ENCODE measurements around the gene MOCS1.

The MOCS1 gene

DNA sequence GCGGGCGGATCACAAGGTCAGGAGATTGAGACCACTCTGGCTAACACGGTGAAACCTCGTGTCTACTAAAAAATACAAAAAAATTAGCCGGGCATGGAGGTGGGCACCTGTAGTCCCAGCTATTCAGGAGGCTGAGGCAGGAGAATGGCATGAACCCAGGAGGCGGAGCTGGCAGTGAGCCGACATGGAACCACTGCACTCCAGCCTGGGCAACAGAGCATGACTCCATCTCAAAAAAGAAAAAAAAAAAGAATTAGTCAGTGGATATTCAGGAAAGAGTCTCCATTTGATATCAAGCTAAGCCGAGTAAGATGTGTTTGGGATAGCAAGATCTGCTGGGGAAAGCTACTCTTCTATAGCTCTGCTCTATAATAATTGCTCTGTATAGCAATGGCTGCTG lies 41.0 kb downstream of the MOCS1 start:
- DNase-seq: no peak
- no peak overlapping the region for H3K23ac ChIP-seq (ENCODE audit: low read length)
- H2BK120ac ChIP-seq (ENCODE audit: insufficient read depth, low read length, poor library complexity): no peak overlapping the region
- no peaks in the 10 kb centered on the region for H3K9me3 ChIP-seq (ENCODE audit: insufficient read depth, low read depth, low read length)
- no peaks in the 10 kb centered on the region for H3K79me2 ChIP-seq (ENCODE audit: control insufficient read depth, insufficient read depth, low read length, poor library complexity)
- H4K8ac ChIP-seq (ENCODE audit: low read depth, low read length): no peak overlapping the region
- H4K91ac ChIP-seq (ENCODE audit: low read depth, low read length): no peak overlapping the region
- no peak overlapping the region for H3K18ac ChIP-seq (ENCODE audit: low read length)
- H3K4me3 ChIP-seq (ENCODE audit: low read depth, low read length): no peak overlapping the region
- no peak overlapping the region for H3K14ac ChIP-seq (ENCODE audit: low read length)
- H3K4ac ChIP-seq (ENCODE audit: low read depth, low read length): no peak overlapping the region
- no peak overlapping the region for H3K4me2 ChIP-seq (ENCODE audit: low read length)
- no peak overlapping the region for H2AFZ ChIP-seq (ENCODE audit: insufficient read depth, low read length, poor library complexity)
- no peak overlapping the region for H3K9ac ChIP-seq (ENCODE audit: low read length)
- no peak overlapping the region for H2BK12ac ChIP-seq (ENCODE audit: low read length)
- H3K79me1 ChIP-seq (ENCODE audit: low read length): peaks cover 4% of the 10 kb centered on the region
- H3K27ac ChIP-seq (ENCODE audit: low read depth, low read length): no peak overlapping the region
- H3K27me3 ChIP-seq (ENCODE audit: insufficient read depth, low read length): no peaks in the 10 kb centered on the region
- no peak overlapping the region for H4K12ac ChIP-seq (ENCODE audit: low read depth, low read length)
- H3K4me1 ChIP-seq (ENCODE audit: control insufficient read depth in 1 of 2, insufficient read depth in 2 of 2, low read length in 2 of 2): peaks cover 4% of the 10 kb centered on the region in 2 experiments
- H2AK5ac ChIP-seq (ENCODE audit: low read length): no peak overlapping the region
- peaks cover 5% of the 10 kb centered on the region in 2 experiments for H3K36me3 ChIP-seq (ENCODE audit: control insufficient read depth in 1 of 2, insufficient read depth in 2 of 2, low read length in 2 of 2)
- no CpG with 5 or more reads among the region's 8 CpGs for WGBS (ENCODE audit: extremely low coverage, insufficient coverage, insufficient read length)
- no peak overlapping the region for H2BK5ac ChIP-seq (ENCODE audit: low read depth, low read length, poor library complexity)

DNA sequence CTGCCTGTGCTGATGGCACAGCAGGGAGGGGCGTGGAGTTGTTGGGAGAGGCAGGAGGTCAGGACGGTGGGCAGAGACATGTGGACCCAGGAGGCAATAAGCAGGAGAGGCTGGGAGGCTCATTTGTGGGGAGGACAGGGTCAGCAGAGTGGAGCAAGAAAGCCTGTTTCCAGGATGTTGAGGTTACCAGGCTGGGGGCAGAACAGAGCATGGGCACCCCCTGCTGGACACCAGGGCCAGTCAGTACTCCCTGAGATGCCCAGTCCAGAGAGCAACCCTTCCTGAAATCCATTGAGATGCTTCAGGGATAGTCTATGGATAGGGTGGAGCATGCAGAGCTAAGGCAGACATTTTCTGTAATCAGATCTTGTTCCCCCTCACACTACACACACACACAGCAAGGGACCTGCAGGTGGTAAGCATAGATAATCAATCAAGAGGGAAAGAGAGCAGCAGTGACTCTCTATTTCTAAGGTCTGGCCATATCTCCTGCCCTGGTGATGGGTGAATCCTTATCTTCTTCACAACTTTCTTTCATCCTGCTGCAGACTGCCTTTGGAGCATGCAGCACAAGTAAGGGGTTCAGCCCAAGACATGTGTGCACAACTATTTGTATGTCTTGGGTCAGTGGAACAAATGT lies 41.7 kb downstream of the MOCS1 start:
- Histone ChIP-seq H2AK5ac (ENCODE audit: low read length) (no peak overlapping the region), H3K4me2 (ENCODE audit: low read length) (no peak overlapping the region), H2BK12ac (ENCODE audit: low read length) (no peak overlapping the region), H4K12ac (ENCODE audit: low read depth, low read length) (no peak overlapping the region), H3K18ac (ENCODE audit: low read length) (no peak overlapping the region), H3K9ac (ENCODE audit: low read length) (no peak overlapping the region), H3K23ac (ENCODE audit: low read length) (no peak overlapping the region), H3K27me3 (ENCODE audit: insufficient read depth, low read length) (no peaks in the 10 kb centered on the region), H3K79me2 (ENCODE audit: control insufficient read depth, insufficient read depth, low read length, poor library complexity) (no peaks in the 10 kb centered on the region), H3K4me1 (ENCODE audit: control insufficient read depth in 1 of 2, insufficient read depth in 2 of 2, low read length in 2 of 2) (peaks cover 7 to 10% of the 10 kb centered on the region in 2 experiments), H4K8ac (ENCODE audit: low read depth, low read length) (no peak overlapping the region), H2BK5ac (ENCODE audit: low read depth, low read length, poor library complexity) (no peak overlapping the region), H3K79me1 (ENCODE audit: low read length) (peaks cover 8% of the 10 kb centered on the region), H3K4me3 (ENCODE audit: low read depth, low read length) (no peak overlapping the region), H3K9me3 (ENCODE audit: insufficient read depth, low read depth, low read length) (no peaks in the 10 kb centered on the region), H2BK120ac (ENCODE audit: insufficient read depth, low read length, poor library complexity) (no peak overlapping the region), H3K36me3 (ENCODE audit: control insufficient read depth in 1 of 2, insufficient read depth in 2 of 2, low read length in 2 of 2) (peaks cover 5% of the 10 kb centered on the region in 2 experiments), H3K4ac (ENCODE audit: low read depth, low read length) (no peak overlapping the region), H2AFZ (ENCODE audit: insufficient read depth, low read length, poor library complexity) (no peak overlapping the region), H4K91ac (ENCODE audit: low read depth, low read length) (no peak overlapping the region), H3K27ac (ENCODE audit: low read depth, low read length) (no peak overlapping the region), H3K14ac (ENCODE audit: low read length) (no peak overlapping the region)
- WGBS (ENCODE audit: extremely low coverage, insufficient coverage, insufficient read length): no CpG with 5 or more reads among the region's 2 CpGs
- DNase-seq: peak; percentile 56 to 68

DNA sequence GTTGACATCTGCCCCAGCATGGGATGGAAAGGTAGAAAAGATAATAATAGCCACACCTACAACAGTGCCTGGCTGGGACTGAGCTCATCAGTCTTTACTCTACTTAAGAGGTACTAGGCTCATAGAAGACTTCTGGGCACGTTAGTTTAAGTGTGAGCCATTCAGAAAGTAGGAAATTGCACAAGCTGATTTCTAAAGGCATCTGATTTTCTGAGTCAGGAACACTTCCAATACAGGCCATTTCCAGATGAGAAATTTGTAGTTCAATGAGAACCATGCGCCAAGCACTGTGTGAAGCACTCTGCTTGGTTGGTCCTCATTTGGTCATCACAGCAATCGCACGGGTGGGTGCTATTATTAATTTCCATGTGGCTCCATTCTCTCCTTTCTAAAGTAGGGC lies 42.3 kb downstream of the MOCS1 start:
- H2BK5ac ChIP-seq (ENCODE audit: low read depth, low read length, poor library complexity): no peak overlapping the region
- H3K4me3 ChIP-seq (ENCODE audit: low read depth, low read length): no peak overlapping the region
- no peak overlapping the region for H4K12ac ChIP-seq (ENCODE audit: low read depth, low read length)
- H3K4ac ChIP-seq (ENCODE audit: low read depth, low read length): no peak overlapping the region
- H3K79me2 ChIP-seq (ENCODE audit: control insufficient read depth, insufficient read depth, low read length, poor library complexity): no peaks in the 10 kb centered on the region
- peaks cover 5% of the 10 kb centered on the region in 2 experiments for H3K36me3 ChIP-seq (ENCODE audit: control insufficient read depth in 1 of 2, insufficient read depth in 2 of 2, low read length in 2 of 2)
- H2BK120ac ChIP-seq (ENCODE audit: insufficient read depth, low read length, poor library complexity): no peak overlapping the region
- WGBS (ENCODE audit: extremely low coverage, insufficient coverage, insufficient read length): no CpG with 5 or more reads among the region's 4 CpGs
- no peak overlapping the region for H3K14ac ChIP-seq (ENCODE audit: low read length)
- no peak for DNase-seq
- no peak overlapping the region for H3K9ac ChIP-seq (ENCODE audit: low read length)
- H2AFZ ChIP-seq (ENCODE audit: insufficient read depth, low read length, poor library complexity): no peak overlapping the region
- no peak overlapping the region for H3K27ac ChIP-seq (ENCODE audit: low read depth, low read length)
- no peaks in the 10 kb centered on the region for H3K9me3 ChIP-seq (ENCODE audit: insufficient read depth, low read depth, low read length)
- no peak overlapping the region for H3K4me2 ChIP-seq (ENCODE audit: low read length)
- H3K79me1 ChIP-seq (ENCODE audit: low read length): peaks cover 14% of the 10 kb centered on the region
- H4K8ac ChIP-seq (ENCODE audit: low read depth, low read length): no peak overlapping the region
- no peak overlapping the region for H3K23ac ChIP-seq (ENCODE audit: low read length)
- H2BK12ac ChIP-seq (ENCODE audit: low read length): no peak overlapping the region
- no peak overlapping the region for H4K91ac ChIP-seq (ENCODE audit: low read depth, low read length)
- H3K18ac ChIP-seq (ENCODE audit: low read length): no peak overlapping the region
- peaks cover 12 to 14% of the 10 kb centered on the region in 2 experiments for H3K4me1 ChIP-seq (ENCODE audit: control insufficient read depth in 1 of 2, insufficient read depth in 2 of 2, low read length in 2 of 2)
- H2AK5ac ChIP-seq (ENCODE audit: low read length): no peak overlapping the region
- H3K27me3 ChIP-seq (ENCODE audit: insufficient read depth, low read length): no peaks in the 10 kb centered on the region

DNA sequence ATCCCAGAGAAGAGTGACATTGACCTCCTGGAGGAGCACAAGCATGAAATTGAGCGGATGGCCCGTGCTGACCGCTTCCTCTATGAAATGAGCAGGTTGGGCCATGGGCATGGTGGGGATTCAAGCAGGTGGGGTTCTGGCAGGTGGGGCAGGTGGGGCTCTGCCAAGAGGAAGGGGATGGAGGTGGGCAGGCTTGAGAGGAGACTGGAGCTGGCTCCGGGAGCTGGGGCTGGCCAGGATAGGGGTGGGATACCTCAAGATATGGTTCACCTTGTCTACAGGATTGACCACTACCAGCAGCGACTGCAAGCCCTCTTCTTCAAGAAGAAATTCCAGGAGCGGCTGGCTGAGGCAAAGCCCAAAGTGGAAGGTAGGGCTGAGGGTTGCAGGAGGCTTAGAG lies 42.9 kb downstream of the MOCS1 start:
- H3K4ac ChIP-seq (ENCODE audit: low read depth, low read length): no peak overlapping the region
- H3K9ac ChIP-seq (ENCODE audit: low read length): no peak overlapping the region
- no peak overlapping the region for H3K27ac ChIP-seq (ENCODE audit: low read depth, low read length)
- WGBS (ENCODE audit: extremely low coverage, insufficient coverage, insufficient read length): no CpG with 5 or more reads among the region's 6 CpGs
- no peak for DNase-seq
- H3K14ac ChIP-seq (ENCODE audit: low read length): no peak overlapping the region
- H2BK12ac ChIP-seq (ENCODE audit: low read length): no peak overlapping the region
- no peak overlapping the region for H3K18ac ChIP-seq (ENCODE audit: low read length)
- H3K79me2 ChIP-seq (ENCODE audit: control insufficient read depth, insufficient read depth, low read length, poor library complexity): no peaks in the 10 kb centered on the region
- H3K4me2 ChIP-seq (ENCODE audit: low read length): no peak overlapping the region
- no peak overlapping the region for H2AK5ac ChIP-seq (ENCODE audit: low read length)
- no peak overlapping the region for H2BK5ac ChIP-seq (ENCODE audit: low read depth, low read length, poor library complexity)
- H3K4me1 ChIP-seq (ENCODE audit: control insufficient read depth in 1 of 2, insufficient read depth in 2 of 2, low read length in 2 of 2): peaks cover 16 to 17% of the 10 kb centered on the region in 2 experiments
- H2BK120ac ChIP-seq (ENCODE audit: insufficient read depth, low read length, poor library complexity): no peak overlapping the region
- peaks cover 20% of the 10 kb centered on the region for H3K79me1 ChIP-seq (ENCODE audit: low read length)
- H3K4me3 ChIP-seq (ENCODE audit: low read depth, low read length): no peak overlapping the region
- H3K9me3 ChIP-seq (ENCODE audit: insufficient read depth, low read depth, low read length): no peaks in the 10 kb centered on the region
- no peak overlapping the region for H4K8ac ChIP-seq (ENCODE audit: low read depth, low read length)
- H3K36me3 ChIP-seq (ENCODE audit: control insufficient read depth in 1 of 2, insufficient read depth in 2 of 2, low read length in 2 of 2): peaks cover 0 to 2% of the 10 kb centered on the region in 2 experiments
- H2AFZ ChIP-seq (ENCODE audit: insufficient read depth, low read length, poor library complexity): no peak overlapping the region
- no peak overlapping the region for H4K91ac ChIP-seq (ENCODE audit: low read depth, low read length)
- no peaks in the 10 kb centered on the region for H3K27me3 ChIP-seq (ENCODE audit: insufficient read depth, low read length)
- no peak overlapping the region for H4K12ac ChIP-seq (ENCODE audit: low read depth, low read length)
- H3K23ac ChIP-seq (ENCODE audit: low read length): no peak overlapping the region

Data from trophoblast cell (in vitro differentiated cells and primary cell).